ENCODE results near the gene CSMD2. TPM values are rescaled to one million over a fixed set of nuclear protein-coding genes. Genes with fewer than 3 reads are reported as not detected.

Gene CSMD2
- total RNA-seq, 1 donor from 2014 or later = 2.6 TPM

GRCh38 chr1:34165422-34165921, 442 bp upstream of the CSMD2 start:
- no peak overlapping the region for H3K27ac Mint-ChIP-seq

GRCh38 chr1:34163792-34164731, 968 bp downstream of the CSMD2 start:
- Mint-ChIP-seq H3K4me1 (peaks cover 29% of the 10 kb centered on the region), H3K4me3 (peak overlapping the region; percentile 90), H3K9me3 (no peaks in the 10 kb centered on the region), H3K36me3 (no peaks in the 10 kb centered on the region), H3K27ac (no peak overlapping the region), H3K27me3 (ENCODE audit: insufficient read depth, low read depth) (peaks cover 36% of the 10 kb centered on the region)
- no peak for TF ChIP-seq CTCF (IDR thresholded peaks at IDR 0.05)
- peak; percentile 83 for TF ChIP-seq EZH2 (IDR thresholded peaks at IDR 0.05)
- peak; percentile 50 for TF ChIP-seq EZH2phosphoT487 (IDR thresholded peaks at IDR 0.05)
- no peak overlapping the region for H3K27ac ChIP-seq
- peak; percentile 78 for DNase-seq (ENCODE audit: low spot score)
- H3F3A ChIP-seq (ENCODE audit: low read depth) = peaks cover 43% of the 10 kb centered on the region
- peaks cover 11% of the 10 kb centered on the region for H3K79me2 ChIP-seq (ENCODE audit: low read depth)
- H3K4me1 ChIP-seq = peaks cover 23% of the 10 kb centered on the region
- no peak overlapping the region for H3K9ac ChIP-seq
- H3K36me3 ChIP-seq = no peaks in the 10 kb centered on the region
- peaks cover 74% of the 10 kb centered on the region for H3K27me3 ChIP-seq
- peak overlapping the region; percentile 48 for H2AFZ ChIP-seq (replicated peaks)
- peak overlapping the region; percentile 100 for H3K4me2 ChIP-seq
- peak overlapping the region; percentile 84 for H3K4me3 ChIP-seq
- H4K20me1 ChIP-seq (ENCODE audit: low read depth) = peaks cover 5% of the 10 kb centered on the region
- no peaks in the 10 kb centered on the region for H3K9me3 ChIP-seq (ENCODE audit: low read depth)

More at GRCh38 chr1:34165422-34165921, 442 bp upstream of the CSMD2 start:
- Mint-ChIP-seq H3K27me3 (ENCODE audit: insufficient read depth, low read depth) (peaks cover 31% of the 10 kb centered on the region), H3K4me1 (peaks cover 29% of the 10 kb centered on the region), H3K4me3 (peak overlapping the region; percentile 89), H3K9me3 (no peaks in the 10 kb centered on the region), H3K36me3 (no peaks in the 10 kb centered on the region)
- H3K4me2 ChIP-seq = peak overlapping the region; percentile 100
- peak; percentile 32 for DNase-seq (ENCODE audit: low spot score)
- H3K9me3 ChIP-seq (ENCODE audit: low read depth) = no peaks in the 10 kb centered on the region
- TF ChIP-seq CTCF (IDR thresholded peaks at IDR 0.05) = no peak
- TF ChIP-seq EZH2 (IDR thresholded peaks at IDR 0.05) = no peak
- TF ChIP-seq EZH2phosphoT487 (IDR thresholded peaks at IDR 0.05) = no peak
- H3K27me3 ChIP-seq = peaks cover 85% of the 10 kb centered on the region
- H3K27ac ChIP-seq = no peak overlapping the region
- peaks cover 6% of the 10 kb centered on the region for H3K79me2 ChIP-seq (ENCODE audit: low read depth)
- H3F3A ChIP-seq (ENCODE audit: low read depth) = peaks cover 43% of the 10 kb centered on the region
- peaks cover 23% of the 10 kb centered on the region for H3K4me1 ChIP-seq
- H3K4me3 ChIP-seq = peak overlapping the region; percentile 84
- peak overlapping the region; percentile 91 for H2AFZ ChIP-seq (replicated peaks)
- no peaks in the 10 kb centered on the region for H3K36me3 ChIP-seq
- H4K20me1 ChIP-seq (ENCODE audit: low read depth) = peaks cover 5% of the 10 kb centered on the region
- no peak overlapping the region for H3K9ac ChIP-seq

GRCh38 chr1:34162852-34163766, 1.9 kb downstream of the CSMD2 start:
- no peak overlapping the region for H3K9ac ChIP-seq
- H3K27ac ChIP-seq = no peak overlapping the region

More at GRCh38 chr1:34162852-34163766, 1.9 kb downstream of the CSMD2 start:
- H4K20me1 ChIP-seq (ENCODE audit: low read depth) = peaks cover 5% of the 10 kb centered on the region
- Mint-ChIP-seq H3K4me1 (peaks cover 29% of the 10 kb centered on the region), H3K27me3 (ENCODE audit: insufficient read depth, low read depth) (peaks cover 38% of the 10 kb centered on the region), H3K36me3 (no peaks in the 10 kb centered on the region), H3K27ac (no peak overlapping the region), H3K4me3 (peak overlapping the region; percentile 90), H3K9me3 (no peaks in the 10 kb centered on the region)
- peaks cover 68% of the 10 kb centered on the region for H3K27me3 ChIP-seq
- H3F3A ChIP-seq (ENCODE audit: low read depth) = peaks cover 43% of the 10 kb centered on the region
- peak overlapping the region; percentile 100 for H3K4me2 ChIP-seq
- H2AFZ ChIP-seq (replicated peaks) = peak overlapping the region; percentile 48
- no peaks in the 10 kb centered on the region for H3K9me3 ChIP-seq (ENCODE audit: low read depth)
- peaks cover 23% of the 10 kb centered on the region for H3K4me1 ChIP-seq
- peaks cover 11% of the 10 kb centered on the region for H3K79me2 ChIP-seq (ENCODE audit: low read depth)
- DNase-seq (ENCODE audit: low spot score) = peak; percentile 90
- peak; percentile 51 for TF ChIP-seq EZH2phosphoT487 (IDR thresholded peaks at IDR 0.05)
- TF ChIP-seq CTCF (IDR thresholded peaks at IDR 0.05) = peak; percentile 77
- no peak for TF ChIP-seq EZH2 (IDR thresholded peaks at IDR 0.05)
- H3K4me3 ChIP-seq = peak overlapping the region; percentile 84
- H3K36me3 ChIP-seq = no peaks in the 10 kb centered on the region

Measured in neural progenitor cell (in vitro differentiated cells).